B cell (primary cell): ENCODE data around the gene CBX4. TPM values are rescaled to one million over a fixed set of nuclear protein-coding genes. Genes with fewer than 3 reads are reported as not detected.

Experiments
- ATAC-seq: fragments of 200-7000 bp; cut with Tn5 transposase; one replicate; pipeline ENCODE4 v1.10.0; 2021; ENCODE audit warnings: low read depth, mild to moderate bottlenecking, moderate number of reproducible peaks, moderate library complexity
- CTCF ChIA-PET: fragments of 350-600 bp; sonication (Branson Sonifier 250); formaldehyde crosslinking; loops from one replicate; lab custom pipeline; 2021; ENCODE audit warnings: antibody characterized with exemption, inconsistent platforms; lab: Charles Lee
- POLR2A ChIA-PET: fragments of 350-600 bp; sonication (Branson Sonifier 250); formaldehyde crosslinking; loops from one replicate; lab custom pipeline; 2021; ENCODE audit warnings: antibody characterized with exemption; lab: Charles Lee
- DNase-seq: peaks from one replicate; pipeline ENCODE4 v3.0.0; 2013
- H2AFZ ChIP-seq: 2 replicates; pipeline ENCODE4 v1.6.1; 2012; ENCODE audit warnings: mild to moderate bottlenecking, low read depth, low read length; ENCODE audit not compliant: insufficient read depth, poor library complexity, severe bottlenecking
- H3K27ac ChIP-seq, 2 donors: 1 replicate in 1 of 2; 2 replicates in 1 of 2; pipeline ENCODE4 v1.5.1; 2012 to 2013; ENCODE audit warnings: low read length in 2 of 2, mild to moderate bottlenecking in 2 of 2, moderate library complexity in 1 of 2
- H3K27me3 ChIP-seq, 4 experiments: fragments of 200-600 bp in 1 of 4; sonication (generic) in 1 of 4; replicated peaks in 1 of 4; 1 replicate in 2 of 4; 2 replicates in 2 of 4; pipeline versions ENCODE4 v1.6.1 to v1.7.0; 2013 to 2016; ENCODE audit warnings: low read length in 3 of 4, mild to moderate bottlenecking in 2 of 4, mixed read lengths in 1 of 4, moderate library complexity in 1 of 4; ENCODE audit not compliant: insufficient read depth in 4 of 4, control insufficient read depth in 3 of 4; ENCODE audit errors: control extremely low read depth in 1 of 4
- H3K36me3 ChIP-seq, 2 experiments: replicated peaks in 1 of 2; 1 replicate in 1 of 2; 2 replicates in 1 of 2; pipeline versions ENCODE4 v1.6.1 to v1.7.1; 2013; ENCODE audit warnings: low read length in 1 of 2; ENCODE audit not compliant: insufficient read depth in 2 of 2, control insufficient read depth in 1 of 2; ENCODE audit errors: control extremely low read depth in 1 of 2, extremely low read depth in 1 of 2
- H3K4me1 ChIP-seq, 2 donors: fragments of 200-600 bp in 1 of 2; sonication (generic) in 1 of 2; 1 replicate in 1 of 2; 2 replicates in 1 of 2; pipeline versions ENCODE4 v1.5.1 to v1.6.1; 2013 to 2017; ENCODE audit warnings: low read length in 2 of 2; ENCODE audit not compliant: control insufficient read depth in 2 of 2, insufficient read depth in 2 of 2
- H3K4me2 ChIP-seq: replicated peaks from 2 replicates; pipeline ENCODE3; 2012; ENCODE audit warnings: mild to moderate bottlenecking, low read depth, low read length; ENCODE audit not compliant: poor library complexity, severe bottlenecking
- H3K4me3 ChIP-seq, 5 experiments: fragments of 200-600 bp in 1 of 5; sonication (generic) in 1 of 5; 1 replicate in 3 of 5; 2 replicates in 2 of 5; pipeline versions ENCODE4 v1.5.1 to v1.7.0; 2011 to 2016; ENCODE audit warnings: low read length in 4 of 5, mild to moderate bottlenecking in 4 of 5, low read depth in 2 of 5, control low read depth in 1 of 5, moderate library complexity in 1 of 5; ENCODE audit not compliant: insufficient read depth in 1 of 5; ENCODE audit errors: control extremely low read depth in 1 of 5, extremely low read depth in 1 of 5
- H3K79me2 ChIP-seq: fragments of 200-600 bp; sonication (generic); one replicate; pipeline ENCODE4 v1.6.0; 2016; ENCODE audit warnings: low read length; ENCODE audit not compliant: control insufficient read depth, insufficient read depth
- H3K9ac ChIP-seq: fragments of 200-600 bp; sonication (generic); 2 replicates; pipeline ENCODE4 v1.6.1; 2017; ENCODE audit warnings: mild to moderate bottlenecking, low read length, moderate library complexity
- H3K9me3 ChIP-seq, 3 donors: one replicate each; pipeline versions ENCODE4 v1.6.1 to v1.7.1; 2013; ENCODE audit warnings: low read length in 2 of 3; ENCODE audit not compliant: control insufficient read depth in 2 of 3, insufficient read depth in 1 of 3; ENCODE audit errors: control extremely low read depth in 1 of 3
- H4K20me1 ChIP-seq: 2 replicates; pipeline ENCODE4 v1.6.0; 2012; ENCODE audit warnings: mild to moderate bottlenecking, low read length; ENCODE audit not compliant: insufficient read depth, control insufficient read depth, poor library complexity, severe bottlenecking
- H3K27ac Mint-ChIP-seq: one replicate; pipeline ENCODE4 v1.8.0; 2021; ENCODE audit warnings: mixed read lengths
- H3K27me3 Mint-ChIP-seq: one replicate; pipeline ENCODE4 v1.8.0; 2021; ENCODE audit warnings: mixed read lengths
- H3K4me1 Mint-ChIP-seq: one replicate; pipeline ENCODE4 v1.8.0; 2021; ENCODE audit warnings: mixed read lengths
- H3K4me3 Mint-ChIP-seq: one replicate; pipeline ENCODE4 v1.8.0; 2021; ENCODE audit warnings: mixed read lengths
- H3K9me3 Mint-ChIP-seq: one replicate; pipeline ENCODE4 v1.8.0; 2022; ENCODE audit warnings: mixed read lengths; ENCODE audit not compliant: insufficient read depth
- EZH2 ChIP-seq: IDR thresholded peaks from 2 replicates; pipeline ENCODE4 v1.6.1; 2012; ENCODE audit warnings: borderline replicate concordance, low read depth, mild to moderate bottlenecking, moderate library complexity, low read length; ENCODE audit not compliant: insufficient read depth, poor library complexity, severe bottlenecking
- whole genome bisulfite sequencing: methylation state at CpG from one replicate; pipeline ENCODE4 v1.1.5; 2013; ENCODE audit warnings: missing lambda C conversion rate; ENCODE audit not compliant: insufficient coverage; 5-methylcytosine and 5-hydroxymethylcytosine counted together
- intact Hi-C: fragments of 100-400 bp; cut with micrococcal nuclease; formaldehyde crosslinking; loops from one replicate; pipeline ENCODE4 v1.10.0; 2022
- polyA plus RNA-seq: library from polyadenylated mRNA; depleted of rRNA; stranded (reverse); fragments of >200 nt; gene quantifications from 2 replicates; pipeline ENCODE4 v1.2.3, GENCODE V29; 2012
- total RNA-seq, 2 donors: library from RNA; stranded (reverse); fragments of 120-200 nt in 1 of 2; gene quantifications; 1 replicate in 1 of 2; 2 replicates in 1 of 2; pipeline versions ENCODE4 v1.2.3 to v1.2.4, GENCODE V29; 2013 to 2022
- TF ChIP-seq, protein P1 (sequence below): fragments of 200-600 bp; IDR thresholded peaks from one replicate; pipeline ENCODE4 v1.8.0; 2022; ENCODE audit warnings: antibody characterized with exemption, mild to moderate bottlenecking

The CBX4 gene
- total and polyA plus RNA-seq, 2 donors (not counting 1 experiment from before 2014, with no cell fraction given), result 81.9 to 115 TPM

DNA sequence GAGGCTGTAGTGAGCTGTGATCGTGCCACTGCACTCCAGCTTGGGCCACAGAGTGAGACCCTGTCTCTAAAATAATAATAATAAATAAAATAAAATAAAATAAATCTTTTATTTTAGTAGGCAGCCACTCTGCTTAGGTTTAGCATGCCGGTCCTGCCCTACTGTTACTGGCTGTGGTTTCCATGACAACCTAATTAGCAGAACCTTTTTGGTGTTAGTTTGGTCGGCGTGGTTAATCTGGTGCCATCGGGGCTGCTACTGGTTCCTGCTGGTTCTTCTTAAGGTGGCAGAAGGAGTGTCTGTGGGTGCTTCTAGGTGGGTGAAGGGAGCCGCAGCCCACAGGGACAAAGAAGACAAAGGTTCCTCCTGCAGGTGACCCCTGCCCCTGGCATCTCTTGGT is 37.8 kb upstream of the CBX4 start:
- H3K4me2 ChIP-seq, result no peak overlapping the region
- H3K9ac ChIP-seq, result no peak overlapping the region
- TF ChIP-seq, protein P1, sequence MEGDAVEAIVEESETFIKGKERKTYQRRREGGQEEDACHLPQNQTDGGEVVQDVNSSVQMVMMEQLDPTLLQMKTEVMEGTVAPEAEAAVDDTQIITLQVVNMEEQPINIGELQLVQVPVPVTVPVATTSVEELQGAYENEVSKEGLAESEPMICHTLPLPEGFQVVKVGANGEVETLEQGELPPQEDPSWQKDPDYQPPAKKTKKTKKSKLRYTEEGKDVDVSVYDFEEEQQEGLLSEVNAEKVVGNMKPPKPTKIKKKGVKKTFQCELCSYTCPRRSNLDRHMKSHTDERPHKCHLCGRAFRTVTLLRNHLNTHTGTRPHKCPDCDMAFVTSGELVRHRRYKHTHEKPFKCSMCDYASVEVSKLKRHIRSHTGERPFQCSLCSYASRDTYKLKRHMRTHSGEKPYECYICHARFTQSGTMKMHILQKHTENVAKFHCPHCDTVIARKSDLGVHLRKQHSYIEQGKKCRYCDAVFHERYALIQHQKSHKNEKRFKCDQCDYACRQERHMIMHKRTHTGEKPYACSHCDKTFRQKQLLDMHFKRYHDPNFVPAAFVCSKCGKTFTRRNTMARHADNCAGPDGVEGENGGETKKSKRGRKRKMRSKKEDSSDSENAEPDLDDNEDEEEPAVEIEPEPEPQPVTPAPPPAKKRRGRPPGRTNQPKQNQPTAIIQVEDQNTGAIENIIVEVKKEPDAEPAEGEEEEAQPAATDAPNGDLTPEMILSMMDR, result no peak
- no peak for TF ChIP-seq EZH2
- 93% methylated on average over 5 of the region's 6 CpGs for WGBS
- Mint-ChIP-seq H3K27ac (no peak overlapping the region), H3K4me3 (no peak overlapping the region), H3K27me3 (peaks cover 34% of the 10 kb centered on the region), H3K9me3 (no peaks in the 10 kb centered on the region), H3K4me1 (peaks cover 2% of the 10 kb centered on the region)
- H2AFZ ChIP-seq, result no peak overlapping the region
- H3K9me3 ChIP-seq, result no peaks in the 10 kb centered on the region
- ChIA-PET CTCF (no interaction called here), POLR2A (no interaction called here)
- H3K4me3 ChIP-seq, result no peak overlapping the region
- DNase-seq (no peak), ATAC-seq (no peak)
- no peaks in the 10 kb centered on the region for H3K36me3 ChIP-seq
- no peak overlapping the region for H3K27ac ChIP-seq
- H3K79me2 ChIP-seq, result no peaks in the 10 kb centered on the region
- no peaks in the 10 kb centered on the region for H3K4me1 ChIP-seq
- no peaks in the 10 kb centered on the region for H4K20me1 ChIP-seq
- intact Hi-C loops, result no loop called here
- peaks cover 0 to 9% (median 3%) of the 10 kb centered on the region in 4 experiments for H3K27me3 ChIP-seq

DNA sequence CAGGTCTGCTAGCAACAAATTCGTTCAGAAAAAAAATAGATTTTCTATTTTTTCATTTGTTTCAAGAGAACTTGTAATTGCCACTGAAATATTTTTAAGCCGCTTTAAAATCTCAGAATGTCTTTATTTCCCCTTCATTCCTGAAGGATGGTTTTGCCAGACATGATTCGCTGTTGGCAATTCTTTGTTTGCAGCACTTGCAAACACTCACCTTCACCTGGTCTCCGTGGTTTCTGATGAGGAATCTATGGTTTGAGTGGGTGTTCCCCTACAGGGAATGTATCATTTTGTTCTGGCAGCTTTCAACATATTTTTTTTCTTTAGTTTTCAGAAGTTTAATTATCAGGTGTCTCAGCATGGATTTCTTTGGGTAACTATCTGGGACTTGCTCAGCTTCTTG is 36.3 kb upstream of the CBX4 start:
- Mint-ChIP-seq H3K4me1 (peaks cover 2% of the 10 kb centered on the region), H3K4me3 (no peak overlapping the region), H3K9me3 (no peaks in the 10 kb centered on the region), H3K27me3 (peaks cover 32% of the 10 kb centered on the region), H3K27ac (no peak overlapping the region)
- ATAC-seq (no peak), DNase-seq (no peak)
- Histone ChIP-seq H3K9ac (no peak overlapping the region), H2AFZ (no peak overlapping the region), H3K4me2 (no peak overlapping the region), H3K4me1 (no peaks in the 10 kb centered on the region), H3K4me3 (no peak overlapping the region), H3K36me3 (no peaks in the 10 kb centered on the region), H3K27me3 (peaks cover 0 to 9% (median 2%) of the 10 kb centered on the region in 4 experiments), H3K27ac (no peak overlapping the region), H3K79me2 (no peaks in the 10 kb centered on the region), H4K20me1 (no peaks in the 10 kb centered on the region), H3K9me3 (no peaks in the 10 kb centered on the region)
- WGBS, result 83% methylated on average over 1 of the region's 4 CpGs
- no peak for TF ChIP-seq EZH2
- TF ChIP-seq, protein P1, result no peak
- POLR2A ChIA-PET, result no interaction called here
- intact Hi-C loops, result no loop called here
- CTCF ChIA-PET, result interaction anchor here (0.6 to 1.7 kb wide), 4 partner anchors 39 to 86 kb away, joined by 3 to 4 read pairs (median 3); no protein-coding TSS in a partner anchor
